ENCODE data around the gene BICC1.

The BICC1 gene

DNA sequence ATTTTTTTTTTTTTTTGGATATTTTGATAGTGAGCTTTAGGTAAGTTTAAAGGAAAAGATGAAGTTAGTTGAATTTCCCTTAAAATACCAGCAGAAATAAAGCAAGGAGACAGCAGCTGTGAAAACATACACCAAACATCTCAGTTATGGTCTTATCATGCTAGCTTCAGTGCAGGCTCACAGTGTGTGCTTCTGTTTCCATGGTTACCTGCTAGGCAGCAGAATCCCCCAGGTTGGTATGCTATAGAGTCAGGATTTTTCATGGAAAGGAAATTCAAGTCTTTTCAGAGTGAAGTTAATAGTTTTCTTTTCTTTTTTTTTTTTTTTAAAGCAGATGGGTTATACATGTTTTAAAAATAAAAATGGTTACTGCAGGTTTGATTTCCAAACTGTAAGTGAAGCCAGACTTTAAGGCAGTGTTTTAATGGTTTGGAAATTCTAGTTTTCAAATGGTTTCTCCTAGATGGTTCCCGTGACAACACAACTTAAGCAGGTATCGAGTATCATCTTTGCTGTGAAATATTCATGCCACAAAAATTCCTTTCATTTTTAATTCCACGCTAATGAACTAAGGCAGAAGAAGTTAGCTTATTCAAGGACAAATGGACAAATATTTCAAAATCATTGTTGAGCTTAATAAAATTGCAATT, 230.9 kb downstream of the BICC1 start:
- DNase-seq (ENCODE audit: low read depth in 3 of 3) = no peak

DNA sequence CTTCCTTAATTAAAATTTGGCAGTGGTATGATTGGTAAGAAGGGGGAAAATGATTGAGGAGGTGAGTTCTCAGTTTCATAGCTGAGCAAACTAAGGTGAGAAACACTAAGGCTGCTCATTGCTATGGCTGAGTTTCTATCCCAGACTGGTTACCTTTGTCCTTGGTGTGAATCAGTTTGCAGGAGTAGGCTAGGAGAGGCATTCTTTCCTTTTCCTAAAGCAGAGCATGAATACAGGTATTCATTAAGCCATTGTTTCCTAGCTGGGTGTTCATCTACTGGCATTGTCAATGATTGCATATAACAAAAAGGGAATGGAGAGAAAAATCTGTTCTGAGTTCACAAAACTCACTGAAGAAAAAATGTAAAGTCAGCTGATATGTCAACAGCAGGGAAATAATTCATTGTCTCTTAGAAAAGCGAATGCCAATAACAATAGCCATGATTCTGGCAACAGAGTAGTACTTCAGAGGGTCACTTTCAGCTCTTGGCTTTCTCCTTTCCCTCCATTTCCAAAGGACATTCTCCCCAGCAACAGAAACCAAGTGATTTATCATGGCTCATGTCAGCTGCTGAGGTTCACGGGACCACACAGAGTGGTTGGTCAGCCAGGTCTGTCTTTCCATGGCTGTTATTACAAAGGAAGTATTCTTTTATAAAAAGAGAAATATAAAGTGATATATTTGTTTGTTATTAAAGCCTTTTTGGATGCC, 234.0 kb downstream of the BICC1 start:
- DNase-seq (ENCODE audit: low read depth in 3 of 3) = no peak

DNA sequence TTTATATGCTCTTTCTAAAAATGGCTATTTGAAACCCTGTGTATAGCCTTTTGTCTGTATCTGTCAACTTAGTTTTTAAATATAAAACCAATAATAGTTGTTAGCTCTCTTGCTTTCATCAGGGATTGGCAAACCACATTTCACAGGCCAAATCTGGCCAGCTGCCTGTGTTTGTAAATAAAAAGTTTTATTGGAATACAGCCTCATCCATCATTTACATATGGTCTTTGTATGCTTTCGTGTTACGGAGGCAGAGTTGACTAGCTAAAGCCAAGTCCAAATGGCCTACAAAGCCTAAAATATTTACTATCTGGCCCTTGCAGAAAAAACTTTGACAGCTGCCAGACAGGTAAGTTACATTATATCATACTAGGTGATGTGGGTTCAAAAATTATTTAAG, 235.0 kb downstream of the BICC1 start:
- no peak for DNase-seq (ENCODE audit: low read depth in 3 of 3)

DNA sequence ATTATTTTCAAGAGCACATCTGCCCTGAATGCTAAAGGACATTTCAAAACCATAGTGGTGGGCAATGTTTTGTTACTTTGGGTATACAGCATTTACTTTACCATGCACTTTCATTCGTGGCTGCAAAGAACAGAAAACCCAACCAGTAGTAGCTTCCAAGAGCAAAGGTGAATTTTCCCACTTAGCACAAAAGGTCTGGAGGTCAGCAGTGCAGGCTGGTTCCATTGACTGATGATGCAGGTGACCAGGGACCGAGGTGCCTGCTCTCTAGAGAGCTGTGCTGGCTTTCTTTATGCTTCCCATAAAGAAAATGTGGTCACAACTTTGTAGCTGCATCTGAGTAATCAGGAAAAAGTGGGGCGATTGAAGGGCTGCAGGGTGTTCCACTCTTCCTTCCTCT, 240.0 kb downstream of the BICC1 start:
- no peak for DNase-seq (ENCODE audit: low read depth in 3 of 3)

DNA sequence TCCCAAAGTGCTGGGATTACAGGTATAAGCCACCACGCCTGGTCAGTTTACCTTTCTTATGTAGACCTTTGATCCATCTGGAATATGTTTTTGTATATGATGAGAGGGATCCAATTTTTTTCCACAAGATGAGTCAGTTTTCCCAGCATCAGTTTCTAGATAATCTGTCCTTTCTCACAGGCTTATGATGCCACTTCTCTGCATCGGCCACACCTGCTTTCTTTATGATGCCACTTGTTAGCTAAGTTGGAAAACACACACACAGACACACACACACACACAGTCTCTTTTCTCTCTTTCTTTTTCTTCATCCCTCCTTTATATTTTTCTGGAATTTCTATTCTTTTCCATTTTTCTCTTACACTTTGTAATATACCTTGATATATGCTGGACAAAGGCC, 240.8 kb downstream of the BICC1 start:
- DNase-seq (ENCODE audit: low read depth in 3 of 3) = no peak

DNA sequence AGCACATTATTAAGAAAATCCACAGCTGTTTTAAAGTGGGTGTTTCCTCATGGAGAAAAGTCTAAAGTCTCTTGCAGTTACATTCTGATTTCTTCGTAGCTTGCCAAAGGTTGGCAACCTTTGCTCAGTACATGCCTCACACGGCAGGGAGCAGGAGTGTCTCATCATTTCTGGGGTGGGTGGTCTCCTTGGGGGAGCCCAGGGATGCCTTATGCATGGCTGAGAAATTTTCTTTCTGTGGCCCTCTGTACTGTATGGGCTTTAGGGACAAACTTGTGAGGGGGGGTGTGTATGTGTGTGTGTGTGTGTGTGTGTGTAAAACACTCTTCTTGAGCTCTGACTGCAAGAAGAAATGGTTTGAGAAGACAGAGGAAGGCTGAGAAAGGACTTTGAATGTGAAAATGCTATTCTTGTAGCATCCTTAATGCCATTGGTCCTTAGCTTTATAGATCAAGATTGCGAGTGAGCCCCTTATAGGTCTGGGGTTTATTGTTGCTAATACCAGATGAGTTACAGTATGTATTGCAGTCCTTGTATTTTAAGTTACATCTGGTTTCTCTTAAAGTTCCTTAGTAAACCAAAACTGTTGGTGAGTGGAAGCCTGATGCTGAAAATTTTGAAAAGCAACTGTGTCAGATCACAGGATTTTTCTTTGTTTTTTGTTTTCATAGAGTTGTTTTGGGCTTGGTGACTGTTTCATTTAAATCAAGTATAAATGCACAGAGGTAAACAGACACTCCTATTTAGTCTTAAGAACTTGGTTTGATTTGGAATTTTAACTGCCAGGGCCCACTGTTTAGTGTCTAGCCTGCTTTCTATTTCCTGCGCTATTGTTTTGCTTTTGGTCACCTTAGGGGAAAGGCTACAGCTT, 242.0 kb downstream of the BICC1 start:
- DNase-seq (ENCODE audit: low read depth in 3 of 3) = no peak

DNA sequence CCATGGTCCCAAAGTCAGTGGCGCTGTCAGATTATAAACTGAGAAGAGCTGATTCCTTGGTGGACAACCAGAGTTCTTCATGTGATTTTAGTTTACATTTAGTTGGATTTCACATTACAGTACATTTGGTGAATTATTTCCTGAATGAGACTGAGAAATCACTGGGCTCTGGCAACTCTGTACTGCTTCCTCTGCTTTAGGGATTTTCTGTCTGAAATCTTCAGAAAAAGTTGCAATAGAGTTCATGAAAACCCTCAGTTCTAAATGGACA, 242.6 kb downstream of the BICC1 start:
- DNase-seq (ENCODE audit: low read depth in 3 of 3) = no peak

DNA sequence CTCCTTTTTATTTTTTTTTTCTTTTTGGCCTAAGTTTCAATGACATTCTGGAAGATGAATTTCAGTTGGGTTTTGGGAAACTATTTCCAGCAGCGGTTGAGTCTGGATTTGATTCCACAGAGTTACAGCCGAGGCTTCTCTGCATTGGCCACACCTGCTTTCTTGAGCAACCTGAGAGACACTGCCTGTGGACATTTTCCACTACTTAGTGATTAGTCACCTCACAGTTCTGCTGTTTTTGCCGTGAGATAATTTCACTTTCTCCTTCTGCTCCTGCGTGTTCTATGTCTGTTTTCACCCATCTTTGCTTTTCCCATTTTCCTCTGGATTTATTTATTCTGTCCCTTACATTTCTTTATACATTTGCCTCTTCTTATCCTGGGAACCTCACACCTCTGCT, 243.0 kb downstream of the BICC1 start:
- no peak for DNase-seq (ENCODE audit: low read depth in 3 of 3)

DNA sequence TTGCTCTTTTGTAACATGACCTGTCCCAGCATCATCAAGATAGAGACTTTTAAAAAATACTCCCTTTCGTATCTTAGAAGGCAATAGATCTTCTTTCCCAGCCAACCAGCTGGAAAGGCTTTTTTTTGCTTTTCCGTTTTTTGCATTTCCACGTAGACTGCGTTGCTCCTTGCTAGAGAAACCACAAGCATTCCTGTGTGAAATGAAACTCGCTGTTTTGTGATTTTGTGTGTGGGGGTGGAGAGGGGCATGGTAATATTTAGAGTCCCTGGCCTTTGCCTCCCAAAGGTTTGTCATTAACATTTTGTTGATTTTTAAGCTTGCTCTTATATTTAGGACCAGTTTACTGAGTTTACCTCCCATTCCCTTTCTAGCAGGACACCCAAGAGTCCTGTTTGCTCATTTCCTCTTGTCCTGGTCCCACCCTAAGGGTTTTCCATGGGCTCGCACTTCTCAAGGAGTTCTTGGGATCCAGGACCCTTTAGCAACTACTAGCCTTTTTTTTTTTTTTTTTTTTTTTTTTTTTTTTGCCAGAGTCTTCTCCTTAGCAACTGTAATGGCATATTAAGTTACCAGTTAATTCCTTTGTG, 243.6 kb downstream of the BICC1 start:
- DNase-seq (ENCODE audit: low read depth in 3 of 3) = no peak

DNA sequence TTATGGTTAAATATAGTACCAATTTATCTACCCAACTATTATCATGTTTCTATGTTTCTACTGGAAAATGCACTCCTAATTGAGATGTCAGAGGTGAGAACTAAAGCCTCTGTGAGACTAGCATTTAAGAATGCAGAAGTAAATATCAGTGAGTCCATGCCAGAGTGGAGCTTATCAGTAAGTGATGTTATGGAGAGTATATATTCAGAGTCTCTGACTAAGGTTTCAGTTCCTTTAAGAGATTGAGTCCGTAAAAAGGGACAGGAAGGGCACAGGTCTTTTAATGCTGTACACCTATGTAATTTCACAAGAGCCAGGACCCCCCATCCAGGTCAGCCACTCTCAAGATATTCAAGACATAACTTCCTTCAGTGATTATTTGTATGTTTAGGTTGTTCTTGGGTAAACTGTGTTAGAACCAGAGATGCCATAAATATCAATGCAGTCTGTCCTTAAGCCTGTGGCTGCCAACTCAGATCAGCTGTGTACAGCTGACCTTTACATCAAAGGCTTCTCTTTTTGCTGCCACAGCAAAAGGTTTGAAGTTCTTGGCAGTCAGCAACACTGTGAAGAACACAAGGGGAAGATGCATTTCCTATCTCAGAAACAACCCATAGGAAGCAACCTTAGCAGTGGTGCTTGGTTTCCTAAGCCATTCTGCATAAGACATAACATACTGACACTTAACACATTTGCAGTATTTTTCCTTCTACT, 244.8 kb downstream of the BICC1 start:
- no peak for DNase-seq (ENCODE audit: low read depth in 3 of 3)

DNA sequence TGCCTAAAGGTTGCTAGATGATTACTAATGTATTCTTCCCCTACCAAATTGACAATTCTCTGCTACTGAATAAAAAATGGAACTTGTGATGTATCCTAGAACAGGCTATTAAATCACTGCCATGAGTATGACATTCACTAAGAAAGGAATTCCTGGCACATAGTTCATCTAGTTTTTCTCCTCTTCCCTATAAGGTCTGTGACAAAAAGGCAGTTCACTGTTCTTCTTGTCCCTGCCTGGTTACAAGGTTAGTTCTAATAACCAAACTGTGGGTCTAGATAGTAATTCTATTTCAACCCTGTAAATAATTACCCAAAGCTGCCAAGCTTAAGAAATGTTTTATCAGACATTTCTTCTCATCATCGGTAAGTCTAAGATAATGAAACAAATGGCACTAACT, 245.6 kb downstream of the BICC1 start:
- no peak for DNase-seq (ENCODE audit: low read depth in 3 of 3)

DNA sequence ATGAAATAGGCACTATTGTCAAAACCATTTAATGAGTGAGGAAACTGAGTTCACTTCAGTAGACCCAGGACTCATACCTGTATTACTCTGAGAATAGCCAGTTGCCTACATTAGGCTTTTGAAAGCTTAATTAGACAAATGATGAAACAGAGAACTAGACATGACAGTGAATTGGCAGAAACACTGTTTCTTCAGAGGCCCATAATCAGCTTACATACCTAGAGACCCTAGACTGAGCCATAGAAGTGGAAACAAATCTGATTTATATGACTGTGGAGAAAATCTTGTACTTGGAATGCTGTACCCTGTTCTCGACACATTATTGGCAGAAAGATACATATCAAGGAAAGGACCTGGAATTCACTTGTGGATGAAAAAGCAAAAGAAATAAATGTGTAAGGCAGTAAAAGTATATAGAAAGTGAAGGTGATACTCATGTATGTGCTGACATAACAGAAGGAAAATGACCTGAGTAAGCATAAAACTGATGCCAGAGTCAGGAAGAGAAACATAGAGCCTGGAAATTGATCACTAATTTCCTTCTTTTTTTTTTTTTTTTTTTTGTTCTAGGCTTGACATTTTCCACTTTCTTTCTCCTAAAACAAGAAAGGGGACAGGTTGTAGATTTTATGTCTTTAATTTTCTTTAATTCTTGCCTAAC, 251.5 kb downstream of the BICC1 start:
- no peak for DNase-seq (ENCODE audit: low read depth in 3 of 3)

DNA sequence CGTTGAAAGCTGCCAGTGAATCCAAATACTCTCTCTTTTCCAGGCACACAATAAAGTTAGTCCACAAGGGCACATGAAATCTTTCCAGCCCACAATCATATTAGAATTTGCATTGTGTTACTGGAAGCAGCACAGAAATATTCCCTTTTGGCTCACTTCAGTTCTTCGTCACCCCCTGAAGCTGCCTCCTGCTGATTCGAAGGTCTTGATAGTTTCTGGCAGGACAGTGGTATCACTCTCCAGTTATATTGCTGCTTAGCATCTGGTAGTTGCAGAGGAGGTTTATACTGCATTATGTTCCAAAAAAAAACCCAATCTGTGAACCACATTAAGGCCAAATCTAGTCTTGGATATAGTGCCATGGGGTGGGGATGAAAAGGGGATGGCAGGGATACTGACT, 253.2 kb downstream of the BICC1 start:
- DNase-seq (ENCODE audit: low read depth in 3 of 3) = no peak

DNA sequence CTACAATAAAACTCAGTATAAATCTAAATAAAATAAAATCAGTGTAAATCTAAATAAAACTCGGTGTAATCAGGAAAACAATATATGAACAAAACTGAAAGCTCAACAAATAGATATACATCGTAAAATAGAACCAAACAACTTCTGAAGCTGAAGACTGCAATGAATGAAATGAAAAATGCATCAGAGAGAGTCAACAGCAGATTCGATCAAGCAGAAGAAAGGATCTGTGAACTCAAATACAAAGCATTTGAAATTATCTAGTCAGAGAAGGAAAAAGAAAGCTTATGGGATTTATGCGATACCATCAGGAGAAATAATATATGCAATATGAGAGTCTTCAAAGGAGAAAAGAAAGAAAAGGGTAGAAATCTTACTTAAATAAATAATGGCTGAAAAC, 255.0 kb downstream of the BICC1 start:
- no peak for DNase-seq (ENCODE audit: low read depth in 3 of 3)

DNA sequence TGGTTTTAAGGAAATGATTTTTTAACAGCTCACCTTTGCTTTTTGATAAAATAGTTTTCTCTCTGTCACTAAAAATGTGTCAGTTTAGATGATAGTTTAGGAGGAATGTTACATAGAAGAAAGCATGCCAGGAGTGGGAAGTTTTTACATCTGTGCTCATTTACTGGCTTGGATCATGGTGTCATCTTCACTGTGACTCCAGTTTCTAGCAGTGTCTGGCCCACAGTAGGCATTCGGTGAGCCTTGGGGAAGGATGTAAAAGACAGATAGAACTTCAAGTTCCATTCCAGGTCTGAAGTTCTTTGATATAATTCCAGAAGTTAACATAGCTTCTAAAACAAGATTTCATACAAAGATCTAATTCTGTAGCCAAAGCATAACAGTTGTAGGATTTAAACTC, 259.2 kb downstream of the BICC1 start:
- no peak for DNase-seq (ENCODE audit: low read depth in 3 of 3)

DNA sequence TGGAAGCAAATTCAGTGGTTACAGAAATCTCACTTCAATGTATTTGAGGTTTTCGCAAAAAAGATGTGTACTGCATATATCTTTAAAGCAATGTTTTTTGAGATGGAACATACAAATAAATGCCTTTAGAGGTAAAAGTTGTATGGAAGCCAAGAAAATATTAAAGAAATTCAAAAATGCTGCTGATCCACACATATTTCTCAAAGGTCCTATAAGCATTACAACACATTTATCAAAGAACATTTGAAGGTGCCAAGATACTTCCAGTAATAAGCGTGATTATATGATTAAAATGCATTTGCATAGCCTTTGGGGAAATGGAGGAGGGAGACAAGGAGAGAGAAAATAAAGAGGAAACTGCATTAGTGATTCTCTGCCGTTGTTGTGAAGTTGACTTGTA, 260.1 kb downstream of the BICC1 start:
- DNase-seq (ENCODE audit: low read depth in 3 of 3) = no peak

DNA sequence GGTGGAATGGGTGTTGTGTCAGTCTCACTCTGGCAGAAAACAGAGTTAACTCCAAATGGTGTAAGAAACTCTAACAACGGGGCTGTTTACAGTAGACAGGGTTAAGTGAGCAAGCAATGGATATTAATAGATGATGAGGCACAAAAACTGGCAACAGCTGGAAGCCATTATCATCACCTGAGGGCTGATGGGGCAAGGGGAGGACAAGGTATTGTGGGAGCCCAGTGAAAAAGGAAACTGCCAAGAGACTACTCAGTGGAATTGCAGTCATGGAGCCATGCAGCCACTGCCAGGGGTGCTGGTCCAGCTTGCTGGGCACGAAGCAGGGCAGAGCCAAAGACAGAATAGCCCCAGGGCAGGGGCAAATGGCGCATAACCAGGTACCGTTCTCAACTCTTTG, 260.7 kb downstream of the BICC1 start:
- no peak for DNase-seq (ENCODE audit: low read depth in 3 of 3)

DNA sequence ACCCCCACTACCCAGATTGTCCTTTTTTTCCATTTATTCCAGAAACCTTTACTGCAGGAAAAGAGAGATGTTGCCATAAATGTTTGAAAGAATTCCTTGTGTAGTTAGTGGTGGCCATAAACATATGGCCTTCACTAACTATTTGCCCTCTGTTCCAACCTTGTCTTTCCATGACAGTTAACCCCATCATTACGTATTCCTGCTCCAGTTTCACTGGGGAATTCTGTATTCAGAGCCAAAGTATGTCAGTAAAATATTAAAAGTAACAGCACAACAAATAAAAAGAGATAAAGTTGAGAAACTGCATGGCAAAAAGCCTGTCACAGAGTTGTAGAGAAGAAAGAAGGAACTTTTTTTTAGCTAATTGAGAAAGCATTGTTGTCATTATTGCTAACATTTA, 261.3 kb downstream of the BICC1 start:
- no peak for DNase-seq (ENCODE audit: low read depth in 3 of 3)

DNA sequence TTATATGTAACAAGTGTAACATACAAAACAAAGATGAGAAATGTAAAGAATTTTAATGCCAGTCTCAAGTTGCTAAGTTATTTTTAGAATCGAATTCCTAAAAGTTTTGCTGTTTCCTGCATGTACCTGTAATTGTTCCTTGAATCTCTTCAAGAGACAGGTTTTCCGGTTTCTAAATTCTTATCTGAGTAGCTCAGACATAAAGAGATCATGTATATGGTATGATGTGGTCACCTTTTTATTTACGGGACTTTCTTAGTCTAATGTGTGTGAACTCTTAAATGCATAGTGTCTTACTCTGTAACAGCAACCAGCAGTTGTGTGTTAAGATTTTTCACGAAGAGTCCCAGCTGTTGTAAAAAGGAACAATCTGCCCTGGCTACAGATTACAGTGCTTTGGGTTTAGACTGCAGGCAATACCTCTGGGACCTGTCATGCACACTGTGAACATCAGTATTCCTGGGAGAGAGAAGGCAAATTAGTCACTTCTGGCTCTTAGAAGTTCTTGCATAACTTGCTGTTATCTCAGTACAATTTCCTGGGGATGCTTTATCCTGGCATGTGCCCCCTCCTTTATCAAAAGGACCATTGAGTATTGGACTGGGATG, 263.4 kb downstream of the BICC1 start:
- DNase-seq (ENCODE audit: low read depth in 3 of 3) = no peak

DNA sequence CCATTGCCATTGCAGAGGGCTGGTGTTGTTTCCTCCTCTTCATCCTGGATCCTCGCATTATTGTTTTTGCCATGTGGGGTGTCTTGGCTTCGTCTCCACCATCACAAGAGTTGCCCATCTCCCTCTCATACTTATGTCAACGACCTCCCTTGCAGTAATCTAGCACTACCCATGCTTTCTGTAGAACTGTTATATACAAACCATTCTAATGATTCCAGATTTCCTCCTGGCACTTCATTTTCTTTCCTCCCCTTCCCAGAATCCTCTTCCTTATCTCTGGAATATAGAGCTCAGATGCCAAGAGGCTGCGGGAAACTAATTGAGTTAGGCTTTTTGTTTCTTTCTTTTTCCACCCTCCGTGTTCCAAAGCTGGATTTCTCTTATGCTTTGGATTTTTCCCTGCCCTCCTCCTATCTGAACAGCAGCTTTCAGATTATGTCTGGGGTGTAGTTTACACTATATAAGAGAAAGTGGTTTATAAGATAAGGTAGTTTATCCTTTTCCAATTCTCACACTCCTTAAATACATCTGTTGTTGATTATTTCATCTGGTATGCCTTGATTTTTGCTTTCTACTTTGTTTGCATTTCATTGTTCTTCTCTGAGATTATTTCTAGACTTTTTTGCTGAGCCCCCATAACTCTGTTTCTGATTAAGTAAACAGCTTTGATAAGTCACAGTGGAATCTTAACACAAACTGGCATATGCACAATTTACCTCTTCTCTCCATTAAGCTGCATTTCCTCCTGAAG, 264.1 kb downstream of the BICC1 start:
- no peak for DNase-seq (ENCODE audit: low read depth in 3 of 3)

All from stimulated activated CD4-positive, alpha-beta T cell treated with anti-CD3 and anti-CD28 coated beads, TNF-alpha, amount 100 ng/mL, for 4 hours (primary cell).